ENCODE data around the gene P2RX7.
"Not testable (repeated sequence)": the region's sequence is repeated elsewhere in the genome, so short reads cannot be mapped to it uniquely, and the experiment has no call there.

P2RX7 gene

GRCh38 chr12:121202407-121203355 is 70.0 kb downstream of the P2RX7 start:
- no peak overlapping the region for H3K4me3 ChIP-seq (ENCODE audit: low read depth, low read length)
- DNase-seq (ENCODE audit: low read depth) = peak; percentile 30
- no peak for TF ChIP-seq CTCF (IDR thresholded peaks at IDR 0.05; ENCODE audit: control insufficient read depth, extremely low read depth, insufficient read depth)

GRCh38 chr12:121203482-121203881 is 70.8 kb downstream of the P2RX7 start:
- DNase-seq (ENCODE audit: low read depth) = no peak
- H3K4me3 ChIP-seq (ENCODE audit: low read depth, low read length) = no peak overlapping the region
- TF ChIP-seq CTCF (IDR thresholded peaks at IDR 0.05; ENCODE audit: control insufficient read depth, extremely low read depth, insufficient read depth) = no peak

GRCh38 chr12:121205491-121205890 is 72.8 kb downstream of the P2RX7 start:
- DNase-seq (ENCODE audit: low read depth) = no peak
- TF ChIP-seq CTCF (IDR thresholded peaks at IDR 0.05; ENCODE audit: control insufficient read depth, extremely low read depth, insufficient read depth) = no peak

GRCh38 chr12:121208571-121208970 is 75.9 kb downstream of the P2RX7 start:
- DNase-seq (ENCODE audit: low read depth); H3K4me3 ChIP-seq (ENCODE audit: low read depth, low read length): not testable (repeated sequence)

More at GRCh38 chr12:121205491-121205890, 72.8 kb downstream of the P2RX7 start:
- H3K4me3 ChIP-seq (ENCODE audit: low read depth, low read length) = no peak overlapping the region

GRCh38 chr12:121209221-121209620 is 76.5 kb downstream of the P2RX7 start:
- H3K4me3 ChIP-seq (ENCODE audit: low read depth, low read length) = peak overlapping the region; percentile 72
- no peak for DNase-seq (ENCODE audit: low read depth)
- no peak for TF ChIP-seq CTCF (IDR thresholded peaks at IDR 0.05; ENCODE audit: control insufficient read depth, extremely low read depth, insufficient read depth)

GRCh38 chr12:121209624-121210572 is 77.2 kb downstream of the P2RX7 start, which contains the start of gene P2RX4:
Gene P2RX4 (plus strand): TSS chr12:121210129. CDS start chr12:121210165, 36 bp downstream.
- peak; percentile 39 for DNase-seq (ENCODE audit: low read depth)

More at GRCh38 chr12:121209624-121210572, 77.2 kb downstream of the P2RX7 start, which contains the start of gene P2RX4:
- TF ChIP-seq CTCF (IDR thresholded peaks at IDR 0.05; ENCODE audit: control insufficient read depth, extremely low read depth, insufficient read depth) = peak; percentile 47
- peak within 1 kb of the TSS; percentile 72 for H3K4me3 ChIP-seq (ENCODE audit: low read depth, low read length)
